IMR-90 (cell line): Measurements from ENCODE around the gene CCDC28B. TPM values are rescaled to one million over a fixed set of nuclear protein-coding genes. Genes with fewer than 3 reads are reported as not detected.

Experiments used
- BHLHE40 ChIP-seq: fragments of 150-350 bp; IDR thresholded peaks from 2 replicates; pipeline ENCODE4 v1.6.1; 2016; ENCODE audit warnings: mild to moderate bottlenecking, low read depth, low read length
- CTCF ChIP-seq: conservative IDR thresholded peaks from 2 replicates; pipeline ENCODE4 v1.5.1; 2012; ENCODE audit warnings: mild to moderate bottlenecking, low read depth, low read length, improper control_type of control experiment
- MAFK ChIP-seq: IDR thresholded peaks from 2 replicates; pipeline ENCODE4 v1.6.1; 2012; ENCODE audit warnings: low read depth, low read length, improper control_type of control experiment
- RCOR1 ChIP-seq: IDR thresholded peaks from 2 replicates; pipeline ENCODE4 v1.6.1; 2012; ENCODE audit warnings: mild to moderate bottlenecking, low read length, improper control_type of control experiment; ENCODE audit not compliant: insufficient replicate concordance
- polyA plus RNA-seq, 3 experiments: library from polyadenylated mRNA; depleted of rRNA; stranded (reverse); fragments of >200 nt; gene quantifications; 2 replicates each; pipeline ENCODE4 v1.2.3, GENCODE V29; 2012; ENCODE audit warnings: low replicate concordance in 1 of 3
- total RNA-seq: library from RNA; depleted of rRNA; stranded (reverse); fragments of >200 nt; gene quantifications from 2 replicates; pipeline ENCODE4 v1.2.3, GENCODE V29; 2012

Gene CCDC28B
- total and polyA plus RNA-seq, 2 of the 4 experiments (the other 2 are of a cell fraction), result 17.2 to 18.4 TPM

- no peak for TF ChIP-seq CTCF
- TF ChIP-seq BHLHE40, result no peak
- no peak for TF ChIP-seq MAFK
- TF ChIP-seq RCOR1, result no peak
Observed at GRCh38 chr1:32249831-32250525, 49.6 kb downstream of the CCDC28B start (continued).
